ENCODE measurements around the gene RASGRP2. TPM values are rescaled to one million over a fixed set of nuclear protein-coding genes. Genes with fewer than 3 reads are reported as not detected.
A peak's percentile ranks its signal among the peaks of the same experiment; 100 is the strongest.

Gene RASGRP2
- total RNA-seq, 2 donors from 2014 or later: 18.8 to 27.9 TPM

- no peak overlapping the region for H3K27ac Mint-ChIP-seq
- ATAC-seq (replicated peaks in 1 of 2) (no peak), DNase-seq (no peak)
- H3K4me3 Mint-ChIP-seq: no peak overlapping the region
- H3K9me3 Mint-ChIP-seq: no peaks in the 10 kb centered on the region
- H3K27me3 Mint-ChIP-seq (ENCODE audit: low read depth): no peaks in the 10 kb centered on the region
- peaks cover 4% of the 10 kb centered on the region for H3K4me1 Mint-ChIP-seq (ENCODE audit: low read depth)
- no peaks in the 10 kb centered on the region for H3K36me3 Mint-ChIP-seq (ENCODE audit: insufficient read depth in 2 of 2)
Observed at GRCh38 chr11:64734811-64735724, 8.9 kb downstream of the RASGRP2 start.

GRCh38 chr11:64731601-64732000 is 12.3 kb downstream of the RASGRP2 start:
- H3K4me3 Mint-ChIP-seq: no peak overlapping the region
- no peaks in the 10 kb centered on the region for H3K27me3 Mint-ChIP-seq (ENCODE audit: low read depth)
- H3K9me3 Mint-ChIP-seq: no peaks in the 10 kb centered on the region
- ATAC-seq (replicated peaks in 1 of 2) (no peak), DNase-seq (no peak)
- no peaks in the 10 kb centered on the region for H3K4me1 Mint-ChIP-seq (ENCODE audit: low read depth)
- H3K27ac Mint-ChIP-seq: no peak overlapping the region
- H3K36me3 Mint-ChIP-seq (ENCODE audit: insufficient read depth in 2 of 2): no peaks in the 10 kb centered on the region

DNA sequence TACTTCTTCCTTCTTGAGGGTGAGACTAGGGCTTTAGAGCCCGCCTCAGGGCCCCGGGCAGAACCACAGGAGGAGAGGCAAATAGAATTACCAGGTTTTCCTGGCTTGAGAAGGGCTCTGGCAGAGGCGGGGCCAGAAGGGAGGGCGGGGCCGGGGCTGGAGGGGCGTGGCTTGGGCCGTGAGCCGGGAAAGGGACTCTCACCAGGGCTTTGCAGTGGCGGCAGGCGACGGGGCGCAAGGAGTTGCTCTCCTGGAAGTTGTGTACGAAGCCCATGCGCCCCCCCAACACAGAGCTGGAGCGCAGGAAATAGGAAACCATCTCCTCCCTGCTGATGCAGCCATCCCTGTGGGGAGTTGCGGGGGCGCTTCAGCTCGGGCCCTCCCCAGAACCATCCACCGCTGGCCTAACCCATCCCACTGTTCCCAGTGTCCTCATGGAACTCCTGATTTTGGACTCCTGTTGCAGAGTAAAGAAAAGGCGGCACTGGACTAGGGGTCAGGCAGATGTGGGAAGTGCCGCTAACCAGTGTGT is 14.0 kb downstream of the RASGRP2 start:
- DNase-seq (no peak), ATAC-seq (replicated peaks in 1 of 2) (no peak)
- Mint-ChIP-seq H3K27me3 (ENCODE audit: low read depth) (no peaks in the 10 kb centered on the region), H3K4me1 (ENCODE audit: low read depth) (peaks cover 5% of the 10 kb centered on the region), H3K27ac (no peak overlapping the region), H3K36me3 (ENCODE audit: insufficient read depth in 2 of 2) (no peaks in the 10 kb centered on the region), H3K4me3 (no peak overlapping the region), H3K9me3 (no peaks in the 10 kb centered on the region)

DNA sequence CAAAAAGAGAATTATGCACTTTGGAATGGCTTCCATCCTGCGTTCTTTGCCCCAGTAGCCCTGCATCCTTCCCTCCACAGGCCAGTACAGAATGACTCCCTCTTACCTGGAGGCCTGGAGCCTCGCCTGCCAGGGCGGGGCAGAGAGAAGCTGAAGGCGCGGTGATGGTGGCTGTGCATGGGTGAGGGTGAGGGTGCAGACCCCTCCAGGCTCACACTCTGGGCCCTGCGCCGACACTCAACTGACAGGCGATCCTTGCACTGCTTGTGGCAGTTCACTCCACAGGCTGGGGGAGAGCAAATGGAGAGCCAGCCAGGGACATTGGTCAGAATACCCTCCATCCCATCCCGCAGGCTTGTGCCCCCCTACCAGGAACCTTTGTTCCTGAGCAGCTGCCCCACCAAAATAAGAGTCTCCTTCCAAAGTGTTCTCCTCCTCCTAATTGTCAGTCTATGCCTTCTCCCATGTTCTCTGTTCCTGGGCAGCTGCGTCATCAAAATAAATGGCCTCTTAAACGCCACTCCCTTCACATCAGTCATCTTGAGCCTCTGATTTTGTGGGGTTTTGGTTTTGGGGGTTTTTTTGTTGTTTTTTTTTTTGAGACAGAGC is 15.1 kb downstream of the RASGRP2 start:
- H3K27ac Mint-ChIP-seq: no peak overlapping the region
- H3K4me3 Mint-ChIP-seq: no peak overlapping the region
- peaks cover 11% of the 10 kb centered on the region for H3K4me1 Mint-ChIP-seq (ENCODE audit: low read depth)
- no peak for DNase-seq
- no peaks in the 10 kb centered on the region for H3K36me3 Mint-ChIP-seq (ENCODE audit: insufficient read depth in 2 of 2)
- no peaks in the 10 kb centered on the region for H3K9me3 Mint-ChIP-seq
- no peak for ATAC-seq (replicated peaks in 1 of 2)
- no peaks in the 10 kb centered on the region for H3K27me3 Mint-ChIP-seq (ENCODE audit: low read depth)

GRCh38 chr11:64726867-64727530 is 16.9 kb downstream of the RASGRP2 start:
- Mint-ChIP-seq H3K27ac (no peak overlapping the region), H3K27me3 (ENCODE audit: low read depth) (peaks cover 7% of the 10 kb centered on the region), H3K36me3 (ENCODE audit: insufficient read depth in 2 of 2) (no peaks in the 10 kb centered on the region), H3K4me3 (no peak overlapping the region), H3K9me3 (no peaks in the 10 kb centered on the region), H3K4me1 (ENCODE audit: low read depth) (peaks cover 20% of the 10 kb centered on the region)
- ATAC-seq (replicated peaks in 1 of 2) (no peak), DNase-seq (no peak)

DNA sequence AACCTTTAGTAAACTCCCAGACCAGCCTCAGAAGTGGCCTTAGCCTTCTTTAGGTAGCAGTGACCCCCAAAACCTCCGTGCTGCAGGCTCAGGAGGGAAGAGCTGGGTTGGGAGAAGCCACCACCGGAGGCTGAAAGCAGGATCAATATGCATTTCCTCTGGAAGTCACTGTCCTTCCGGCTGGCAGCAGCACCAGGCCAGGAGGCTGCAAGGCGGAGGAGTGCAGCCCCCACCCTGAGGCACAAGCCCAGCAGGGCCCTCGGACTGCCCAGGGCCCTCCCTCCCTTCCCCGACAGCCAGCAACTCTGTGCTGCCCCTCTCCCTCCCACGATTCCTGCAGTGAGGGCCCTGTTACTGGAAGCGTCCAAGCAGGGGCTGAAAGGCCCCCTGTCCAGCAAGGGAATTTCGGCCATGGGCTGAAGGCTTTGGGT is 17.7 kb downstream of the RASGRP2 start:
- Mint-ChIP-seq H3K4me1 (ENCODE audit: low read depth) (peaks cover 20% of the 10 kb centered on the region), H3K27ac (no peak overlapping the region), H3K27me3 (ENCODE audit: low read depth) (peaks cover 15% of the 10 kb centered on the region), H3K9me3 (no peaks in the 10 kb centered on the region), H3K4me3 (no peak overlapping the region), H3K36me3 (ENCODE audit: insufficient read depth in 2 of 2) (no peaks in the 10 kb centered on the region)
- DNase-seq (no peak), ATAC-seq (replicated peaks in 1 of 2) (no peak)

DNA sequence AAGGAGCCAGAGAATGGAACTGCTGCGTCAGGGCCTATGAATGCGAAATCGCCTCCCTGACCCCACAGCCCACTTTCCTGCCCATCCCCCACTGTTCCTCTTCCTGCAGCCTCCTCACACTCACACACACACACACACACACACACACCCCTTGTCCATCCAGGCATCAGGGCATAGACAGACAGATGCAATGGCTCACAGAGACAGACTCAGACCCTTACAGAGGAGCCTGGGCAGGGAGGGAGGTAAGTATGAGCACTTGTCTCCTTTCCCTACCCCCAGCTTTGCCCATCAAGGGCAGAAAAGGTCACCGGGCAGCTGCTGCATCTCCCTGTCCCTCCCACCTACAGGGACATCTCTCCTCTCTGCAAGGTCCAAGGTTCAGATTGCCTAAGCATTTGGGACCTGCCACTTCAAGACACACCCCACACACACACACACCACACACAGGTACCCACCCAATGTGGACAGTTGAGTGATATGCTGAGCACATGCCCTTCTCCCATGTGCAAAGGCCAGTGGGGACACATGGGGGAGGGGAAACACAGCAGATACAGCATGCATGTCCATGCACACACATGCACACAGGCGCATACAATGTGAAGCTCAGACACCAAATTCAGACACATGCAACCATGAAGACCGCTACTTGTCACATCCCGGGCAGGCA is 18.9 kb downstream of the RASGRP2 start:
- Mint-ChIP-seq H3K36me3 (ENCODE audit: insufficient read depth in 2 of 2) (no peaks in the 10 kb centered on the region), H3K27me3 (ENCODE audit: low read depth) (peaks cover 27% of the 10 kb centered on the region), H3K9me3 (no peaks in the 10 kb centered on the region), H3K4me1 (ENCODE audit: low read depth) (peaks cover 20% of the 10 kb centered on the region), H3K4me3 (no peak overlapping the region), H3K27ac (no peak overlapping the region)
- ATAC-seq (replicated peaks in 1 of 2) (no peak), DNase-seq (no peak)

DNA sequence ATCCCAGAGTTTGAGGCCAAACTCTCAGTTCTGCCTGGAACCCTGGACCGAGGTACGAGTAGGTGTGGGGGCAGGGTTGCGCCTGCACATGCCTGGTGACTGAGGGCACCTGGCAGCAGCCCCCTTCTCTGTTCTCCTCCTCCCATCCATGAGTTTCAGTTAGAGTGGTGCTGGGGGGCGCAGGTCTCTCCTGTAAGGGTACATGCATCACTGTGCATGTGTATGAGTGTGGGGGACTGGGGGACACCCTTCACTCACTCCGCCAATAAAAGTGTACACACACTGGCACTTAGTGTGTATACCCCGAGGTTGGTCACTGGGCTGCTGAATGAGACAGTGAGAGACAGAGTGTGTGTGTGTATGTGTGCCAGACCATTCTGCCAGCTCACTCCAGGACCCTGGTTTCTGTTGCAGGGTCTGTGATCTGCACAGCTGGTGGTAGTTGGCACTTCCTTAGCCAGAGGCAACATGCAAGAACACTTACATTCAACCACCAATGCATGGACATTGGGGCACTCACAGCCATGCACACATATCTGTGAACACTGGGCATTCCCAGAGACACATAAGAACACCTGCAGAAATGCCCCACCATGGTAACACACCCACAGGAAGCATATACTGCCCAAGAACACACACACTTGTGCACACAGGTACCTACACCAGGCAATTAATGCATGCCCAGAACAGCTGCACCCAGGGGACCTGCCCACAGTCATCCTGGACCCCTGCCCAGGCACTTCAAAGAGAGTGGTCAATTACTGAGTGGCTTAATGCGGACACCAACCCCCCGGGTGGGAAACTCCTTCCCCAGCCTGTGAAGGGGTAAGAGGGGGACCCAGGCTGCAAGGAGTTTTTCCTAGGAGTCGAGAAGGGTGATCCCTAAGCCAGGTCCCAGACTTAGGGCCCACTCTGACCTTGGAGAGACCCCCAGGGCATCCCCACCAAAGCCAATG is 19.8 kb downstream of the RASGRP2 start:
- H3K9me3 Mint-ChIP-seq: no peaks in the 10 kb centered on the region

GRCh38 chr11:64723117-64723906 is 20.6 kb downstream of the RASGRP2 start, which contains the start of gene NRXN2:
Gene NRXN2, minus strand, starts transcription at chr11:64723197. Its CDS starts 9,498 bp downstream, at chr11:64713699.
- peaks cover 20% of the 10 kb centered on the region for H3K4me1 Mint-ChIP-seq (ENCODE audit: low read depth)
- peak; percentile 92 for DNase-seq
- peak within 1 kb of the TSS; percentile 44 for H3K27ac Mint-ChIP-seq
- H3K9me3 Mint-ChIP-seq: no peaks in the 10 kb centered on the region
- H3K36me3 Mint-ChIP-seq (ENCODE audit: insufficient read depth in 2 of 2): no peaks in the 10 kb centered on the region
- H3K4me3 Mint-ChIP-seq: peak within 1 kb of the TSS; percentile 75 to 76
- peaks cover 31% of the 10 kb centered on the region for H3K27me3 Mint-ChIP-seq (ENCODE audit: low read depth)
- peak; percentile 99 for ATAC-seq (replicated peaks in 1 of 2)

More for the DNA sequence above, 19.8 kb downstream of the RASGRP2 start:
- Mint-ChIP-seq H3K36me3 (ENCODE audit: insufficient read depth in 2 of 2) (no peaks in the 10 kb centered on the region), H3K27ac (no peak overlapping the region), H3K4me3 (peak overlapping the region; percentile 75 to 76), H3K27me3 (ENCODE audit: low read depth) (peaks cover 31% of the 10 kb centered on the region), H3K4me1 (ENCODE audit: low read depth) (peaks cover 20% of the 10 kb centered on the region)
- DNase-seq (no peak), ATAC-seq (replicated peaks in 1 of 2) (no peak)

- Mint-ChIP-seq H3K9me3 (no peaks in the 10 kb centered on the region), H3K27ac (peak overlapping the region; percentile 44), H3K36me3 (ENCODE audit: insufficient read depth in 2 of 2) (no peaks in the 10 kb centered on the region), H3K27me3 (ENCODE audit: low read depth) (peaks cover 34% of the 10 kb centered on the region), H3K4me3 (peak overlapping the region; percentile 61 to 75), H3K4me1 (ENCODE audit: low read depth) (peaks cover 20% of the 10 kb centered on the region)
- ATAC-seq (replicated peaks in 1 of 2) (no peak), DNase-seq (no peak)
Observed at GRCh38 chr11:64722141-64723065, 21.5 kb downstream of the RASGRP2 start.
